Measurements from ENCODE around the gene ADAMTS2.

DNA sequence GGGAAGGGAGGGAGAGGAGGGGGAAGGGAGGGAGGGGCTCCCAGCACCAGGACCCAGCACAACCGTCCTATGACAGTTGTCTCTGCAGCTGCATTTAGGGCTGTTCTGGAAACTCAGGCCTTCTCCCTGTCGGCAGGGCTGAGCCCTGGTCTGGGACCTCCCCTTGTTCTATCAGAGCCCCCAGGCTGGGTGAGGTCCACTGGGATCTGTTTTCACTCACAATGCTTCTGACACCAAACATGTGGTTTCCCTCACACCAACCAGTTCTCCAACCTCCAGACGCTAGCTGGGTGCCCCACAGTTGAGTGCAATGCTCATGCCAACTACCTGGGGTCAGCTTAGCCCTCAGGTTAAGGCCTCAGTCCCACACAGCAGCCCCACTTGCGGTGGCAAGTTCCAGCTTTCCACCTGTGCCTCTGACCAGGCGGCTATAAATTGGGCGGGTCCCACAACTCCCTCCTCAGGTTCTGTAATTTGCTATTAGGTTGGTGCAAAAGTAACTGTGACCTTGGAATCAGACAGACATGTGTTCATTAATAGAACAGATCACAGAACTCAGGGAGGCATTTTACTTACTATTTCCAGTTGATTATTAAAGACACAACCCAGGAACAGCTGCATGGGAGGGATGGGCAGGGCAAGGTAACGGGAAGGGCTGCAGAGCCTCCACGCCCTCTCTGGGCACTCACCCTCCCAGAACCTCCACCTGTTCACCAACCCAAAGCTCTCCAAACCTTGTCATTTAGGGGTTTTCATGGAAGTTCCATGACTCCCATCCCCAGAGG is 13.5 kb downstream of the ADAMTS2 start:
- TF ChIP-seq, protein P1, sequence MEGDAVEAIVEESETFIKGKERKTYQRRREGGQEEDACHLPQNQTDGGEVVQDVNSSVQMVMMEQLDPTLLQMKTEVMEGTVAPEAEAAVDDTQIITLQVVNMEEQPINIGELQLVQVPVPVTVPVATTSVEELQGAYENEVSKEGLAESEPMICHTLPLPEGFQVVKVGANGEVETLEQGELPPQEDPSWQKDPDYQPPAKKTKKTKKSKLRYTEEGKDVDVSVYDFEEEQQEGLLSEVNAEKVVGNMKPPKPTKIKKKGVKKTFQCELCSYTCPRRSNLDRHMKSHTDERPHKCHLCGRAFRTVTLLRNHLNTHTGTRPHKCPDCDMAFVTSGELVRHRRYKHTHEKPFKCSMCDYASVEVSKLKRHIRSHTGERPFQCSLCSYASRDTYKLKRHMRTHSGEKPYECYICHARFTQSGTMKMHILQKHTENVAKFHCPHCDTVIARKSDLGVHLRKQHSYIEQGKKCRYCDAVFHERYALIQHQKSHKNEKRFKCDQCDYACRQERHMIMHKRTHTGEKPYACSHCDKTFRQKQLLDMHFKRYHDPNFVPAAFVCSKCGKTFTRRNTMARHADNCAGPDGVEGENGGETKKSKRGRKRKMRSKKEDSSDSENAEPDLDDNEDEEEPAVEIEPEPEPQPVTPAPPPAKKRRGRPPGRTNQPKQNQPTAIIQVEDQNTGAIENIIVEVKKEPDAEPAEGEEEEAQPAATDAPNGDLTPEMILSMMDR (IDR thresholded peaks at IDR 0.05), result no peak
- TF ChIP-seq POLR2A (IDR thresholded peaks at IDR 0.05), result no peak
- TF ChIP-seq POLR2AphosphoS5 (IDR thresholded peaks at IDR 0.05), result no peak

Data from transverse colon (tissue), 4 donors.